ENCODE measurements around the gene LRCOL1. TPM values are rescaled to one million over a fixed set of nuclear protein-coding genes. Genes with fewer than 3 reads are reported as not detected.

LRCOL1 gene
- total RNA-seq, 1 experiment from 2014 or later: not detected

DNA sequence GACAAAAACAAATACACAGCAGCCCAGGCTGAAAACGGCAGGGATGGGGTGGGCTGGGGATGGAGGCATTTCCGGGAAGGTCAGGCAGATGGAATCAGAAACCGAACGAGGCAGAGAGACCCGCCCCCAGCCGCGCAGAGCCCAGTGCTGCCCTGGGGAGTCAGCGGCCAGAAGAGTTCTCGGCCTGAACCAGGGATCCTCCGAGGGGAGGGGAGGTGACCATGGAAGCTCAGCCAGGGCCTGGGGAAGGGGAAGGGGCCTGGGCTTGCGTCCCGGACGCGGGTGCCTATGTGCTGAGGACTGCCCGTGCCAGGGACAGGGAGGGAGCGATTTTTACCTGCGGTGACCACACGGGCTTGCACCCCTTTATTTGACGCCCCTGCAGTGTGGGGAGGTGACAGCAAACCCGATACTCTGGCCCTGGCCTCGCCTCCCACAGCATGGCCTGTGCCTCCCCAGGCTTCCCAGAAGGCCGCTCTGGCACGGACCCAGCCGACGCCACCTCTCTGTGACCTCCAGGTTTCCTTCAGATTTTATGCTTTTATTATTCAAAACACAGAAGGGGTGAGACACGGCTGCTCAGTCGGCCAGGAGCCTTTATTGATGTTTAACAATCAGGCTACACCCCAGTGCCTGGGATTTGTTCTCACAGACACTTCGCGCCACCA, 7.7 kb downstream of the LRCOL1 start:
- Mint-ChIP-seq H3K27ac (ENCODE audit: unreplicated experiment) (no peak overlapping the region), H3K4me1 (ENCODE audit: low read depth, unreplicated experiment) (peaks cover 5% of the 10 kb centered on the region), H3K36me3 (ENCODE audit: insufficient read depth, unreplicated experiment) (peaks cover 16% of the 10 kb centered on the region), H3K9me3 (ENCODE audit: unreplicated experiment) (peaks cover 5% of the 10 kb centered on the region), H3K27me3 (ENCODE audit: insufficient read depth, unreplicated experiment) (peaks cover 1% of the 10 kb centered on the region), H3K4me3 (ENCODE audit: unreplicated experiment) (no peak overlapping the region)
- no TSS peak for BruUV-seq (replicated peaks)
- Histone ChIP-seq H3K27me3 (replicated peaks; ENCODE audit: control insufficient read depth, insufficient read depth, low read length) (no peaks in the 10 kb centered on the region), H3K9me3 (no peaks in the 10 kb centered on the region), H3K4me3 (ENCODE audit: low read depth, low read length) (no peak overlapping the region), H3K36me3 (ENCODE audit: control insufficient read depth, insufficient read depth, low read length) (no peaks in the 10 kb centered on the region), H3K4me1 (peaks cover 16% of the 10 kb centered on the region; the same call in 1 of the 2 replicates)
- ChIA-PET POLR2A (no interaction called here), CTCF (interaction anchor here (1.9 kb wide), 1 partner anchor 12 kb away, joined by 5 read pairs; no protein-coding TSS in a partner anchor)
- TF ChIP-seq CTCF (IDR thresholded peaks at IDR 0.05; ENCODE audit: insufficient read depth in 1 of 2, low read depth in 1 of 2, low read length in 1 of 2, severe bottlenecking in 1 of 2, unreplicated experiment in 1 of 2): no peak
- DNase-seq: peak in 1 of 2 experiments; percentile 21
- intact Hi-C loops (cut with micrococcal nuclease; ENCODE audit: unreplicated experiment): no loop called here

- intact Hi-C loops (cut with micrococcal nuclease; ENCODE audit: unreplicated experiment): no loop called here
- POLR2A ChIA-PET: no interaction called here
- Mint-ChIP-seq H3K4me1 (ENCODE audit: low read depth, unreplicated experiment) (peaks cover 11% of the 10 kb centered on the region), H3K9me3 (ENCODE audit: unreplicated experiment) (peaks cover 11% of the 10 kb centered on the region), H3K27ac (ENCODE audit: unreplicated experiment) (no peak overlapping the region), H3K4me3 (ENCODE audit: unreplicated experiment) (peak overlapping the region; percentile 60), H3K27me3 (ENCODE audit: insufficient read depth, unreplicated experiment) (peaks cover 8% of the 10 kb centered on the region), H3K36me3 (ENCODE audit: insufficient read depth, unreplicated experiment) (peaks cover 18% of the 10 kb centered on the region)
- Histone ChIP-seq H3K27me3 (replicated peaks; ENCODE audit: control insufficient read depth, insufficient read depth, low read length) (no peaks in the 10 kb centered on the region), H3K4me1 (peaks cover 16% of the 10 kb centered on the region; the same call in 1 of the 2 replicates), H3K4me3 (ENCODE audit: low read depth, low read length) (no peak overlapping the region), H3K9me3 (no peaks in the 10 kb centered on the region), H3K36me3 (ENCODE audit: control insufficient read depth, insufficient read depth, low read length) (no peaks in the 10 kb centered on the region)
- no peak for DNase-seq
- no TSS peak for BruUV-seq (replicated peaks)
- CTCF ChIA-PET: no interaction called here
- TF ChIP-seq CTCF (IDR thresholded peaks at IDR 0.05; ENCODE audit: insufficient read depth in 1 of 2, low read depth in 1 of 2, low read length in 1 of 2, severe bottlenecking in 1 of 2, unreplicated experiment in 1 of 2): no peak
These were observed 9.1 kb downstream of the LRCOL1 start for GRCh38 chr12:132601171-132601883.

- POLR2A ChIA-PET: no interaction called here
These were observed 10.0 kb downstream of the LRCOL1 start for GRCh38 chr12:132600048-132601032.

More at GRCh38 chr12:132600048-132601032, 10.0 kb downstream of the LRCOL1 start:
- Mint-ChIP-seq H3K27me3 (ENCODE audit: insufficient read depth, unreplicated experiment) (peaks cover 8% of the 10 kb centered on the region), H3K27ac (ENCODE audit: unreplicated experiment) (no peak overlapping the region), H3K4me3 (ENCODE audit: unreplicated experiment) (peak overlapping the region; percentile 60), H3K4me1 (ENCODE audit: low read depth, unreplicated experiment) (peaks cover 11% of the 10 kb centered on the region), H3K9me3 (ENCODE audit: unreplicated experiment) (peaks cover 11% of the 10 kb centered on the region), H3K36me3 (ENCODE audit: insufficient read depth, unreplicated experiment) (peaks cover 15% of the 10 kb centered on the region)
- no peaks in the 10 kb centered on the region for H3K27me3 ChIP-seq (replicated peaks; ENCODE audit: control insufficient read depth, insufficient read depth, low read length)
- DNase-seq: peak; percentile 76 to 84
- TF ChIP-seq CTCF (IDR thresholded peaks at IDR 0.05; ENCODE audit: insufficient read depth in 1 of 2, low read depth in 1 of 2, low read length in 1 of 2, severe bottlenecking in 1 of 2, unreplicated experiment in 1 of 2): peak; percentile 60 to 93
- intact Hi-C loops (cut with micrococcal nuclease; ENCODE audit: unreplicated experiment): loop anchor here (1.0 kb wide), 2 partner anchors 15 to 38 kb away; no protein-coding TSS in a partner anchor
- BruUV-seq (replicated peaks): no TSS peak
- 0 out of 2 replicates have a peak overlapping the region, but pooled peaks have one; percentile 16 for H3K4me3 ChIP-seq (ENCODE audit: low read depth, low read length)
- H3K4me1 ChIP-seq: peaks cover 16% of the 10 kb centered on the region; the same call in 1 of the 2 replicates
- CTCF ChIA-PET: interaction anchor here (0.7 to 1.0 kb wide), 3 partner anchors 15 to 161 kb away, joined by 3 to 4 read pairs (median 3); no protein-coding TSS in a partner anchor
- no peaks in the 10 kb centered on the region for H3K36me3 ChIP-seq (ENCODE audit: control insufficient read depth, insufficient read depth, low read length)
- H3K9me3 ChIP-seq: no peaks in the 10 kb centered on the region
